GM10266 (cell line): ENCODE measurements around the gene CAVIN4.

Experiments
- DNase-seq: peaks from one replicate; pipeline ENCODE4 v3.0.0; 2012; ENCODE audit errors: extremely low spot score
- CTCF ChIP-seq: IDR thresholded peaks from 2 replicates; pipeline ENCODE4 v1.5.1; 2012; ENCODE audit warnings: mild to moderate bottlenecking, low read depth; ENCODE audit not compliant: control insufficient read depth, insufficient read depth; ENCODE audit errors: missing control alignments

CAVIN4 gene

GRCh38 chr9:100561256-100561655 lies 16.6 kb upstream of the CAVIN4 start:
- DNase-seq, result no peak
- TF ChIP-seq CTCF, result no peak

GRCh38 chr9:100567856-100568255 lies 10.0 kb upstream of the CAVIN4 start:
- DNase-seq, result no peak
- no peak for TF ChIP-seq CTCF

- no peak for TF ChIP-seq CTCF
- no peak for DNase-seq
These were observed 4.1 kb upstream of the CAVIN4 start for GRCh38 chr9:100573655-100574260.

GRCh38 chr9:100575006-100575405 lies 2.9 kb upstream of the CAVIN4 start:
- DNase-seq, result no peak
- no peak for TF ChIP-seq CTCF

- DNase-seq, result no peak
- no peak for TF ChIP-seq CTCF
These were observed 2.0 kb upstream of the CAVIN4 start for GRCh38 chr9:100575765-100576386.

GRCh38 chr9:100578610-100579009 lies 731 bp downstream of the CAVIN4 start:
- DNase-seq, result no peak
- no peak for TF ChIP-seq CTCF

- DNase-seq, result no peak
- TF ChIP-seq CTCF, result no peak
These were observed 1.8 kb downstream of the CAVIN4 start for GRCh38 chr9:100579665-100580064.
